Trophoblast cell (in vitro differentiated cells and primary cell): ENCODE results near the gene CD6.

ENCODE experiments used
- DNase-seq, 2 donors: peaks; one replicate each; pipeline ENCODE4 v3.0.0-alpha.2; 2016
- H2AFZ ChIP-seq: 2 replicates; pipeline ENCODE4 v1.6.1; 2013; ENCODE audit warnings: low read length, moderate library complexity, mild to moderate bottlenecking; ENCODE audit not compliant: insufficient read depth, poor library complexity
- H2AK5ac ChIP-seq: 2 replicates; pipeline ENCODE4 v1.6.1; 2013; ENCODE audit warnings: mild to moderate bottlenecking, low read length
- H2BK120ac ChIP-seq: 2 replicates; pipeline ENCODE4 v1.6.1; 2013; ENCODE audit warnings: low read length, mild to moderate bottlenecking, moderate library complexity; ENCODE audit not compliant: insufficient read depth, poor library complexity
- H2BK12ac ChIP-seq: 2 replicates; pipeline ENCODE4 v1.6.1; 2013; ENCODE audit warnings: mild to moderate bottlenecking, low read length, moderate library complexity
- H2BK5ac ChIP-seq: 2 replicates; pipeline ENCODE4 v1.6.1; 2013; ENCODE audit warnings: low read length, low read depth, moderate library complexity, mild to moderate bottlenecking; ENCODE audit not compliant: poor library complexity
- H3K14ac ChIP-seq: 2 replicates; pipeline ENCODE4 v1.6.1; 2013; ENCODE audit warnings: mild to moderate bottlenecking, low read length
- H3K18ac ChIP-seq: 2 replicates; pipeline ENCODE4 v1.6.1; 2013; ENCODE audit warnings: mild to moderate bottlenecking, low read length
- H3K23ac ChIP-seq: 2 replicates; pipeline ENCODE4 v1.6.1; 2013; ENCODE audit warnings: low read length
- H3K27ac ChIP-seq: 2 replicates; pipeline ENCODE4 v1.5.1; 2013; ENCODE audit warnings: low read depth, mild to moderate bottlenecking, inconsistent platforms, low read length, moderate library complexity
- H3K27me3 ChIP-seq: 2 replicates; pipeline ENCODE4 v1.6.1; 2013; ENCODE audit warnings: inconsistent platforms, mild to moderate bottlenecking, low read length, moderate library complexity; ENCODE audit not compliant: insufficient read depth
- H3K36me3 ChIP-seq, 2 experiments: 1 replicate in 1 of 2; 2 replicates in 1 of 2; pipeline ENCODE4 v1.6.1; 2013; ENCODE audit warnings: low read length in 2 of 2, mild to moderate bottlenecking in 2 of 2, moderate library complexity in 1 of 2; ENCODE audit not compliant: insufficient read depth in 2 of 2, control insufficient read depth in 1 of 2
- H3K4ac ChIP-seq: 2 replicates; pipeline ENCODE4 v1.6.1; 2013; ENCODE audit warnings: low read depth, mild to moderate bottlenecking, low read length, moderate library complexity
- H3K4me1 ChIP-seq, 2 experiments: 1 replicate in 1 of 2; 2 replicates in 1 of 2; pipeline ENCODE4 v1.6.1; 2013; ENCODE audit warnings: low read length in 2 of 2, mild to moderate bottlenecking in 2 of 2, moderate library complexity in 1 of 2; ENCODE audit not compliant: insufficient read depth in 2 of 2, control insufficient read depth in 1 of 2
- H3K4me2 ChIP-seq: 2 replicates; pipeline ENCODE4 v1.6.1; 2013; ENCODE audit warnings: inconsistent platforms, mild to moderate bottlenecking, low read length, moderate library complexity
- H3K4me3 ChIP-seq: 2 replicates; pipeline ENCODE4 v1.5.1; 2013; ENCODE audit warnings: mild to moderate bottlenecking, low read depth, low read length, inconsistent platforms
- H3K79me1 ChIP-seq: one replicate; pipeline ENCODE4 v1.6.1; 2013; ENCODE audit warnings: low read length
- H3K79me2 ChIP-seq: 2 replicates; pipeline ENCODE4 v1.6.1; 2013; ENCODE audit warnings: low read length, mild to moderate bottlenecking; ENCODE audit not compliant: control insufficient read depth, insufficient read depth, poor library complexity
- H3K9ac ChIP-seq: 2 replicates; pipeline ENCODE4 v1.6.1; 2013; ENCODE audit warnings: mild to moderate bottlenecking, low read length
- H3K9me3 ChIP-seq: 2 replicates; pipeline ENCODE4 v1.6.1; 2013; ENCODE audit warnings: low read depth, mild to moderate bottlenecking, control low read depth, inconsistent platforms, low read length; ENCODE audit not compliant: insufficient read depth
- H4K12ac ChIP-seq: 2 replicates; pipeline ENCODE4 v1.6.1; 2013; ENCODE audit warnings: low read depth, mild to moderate bottlenecking, low read length, moderate library complexity
- H4K8ac ChIP-seq: 2 replicates; pipeline ENCODE4 v1.6.1; 2013; ENCODE audit warnings: low read depth, mild to moderate bottlenecking, low read length, moderate library complexity
- H4K91ac ChIP-seq: one replicate; pipeline ENCODE4 v1.6.1; 2013; ENCODE audit warnings: low read depth, mild to moderate bottlenecking, low read length, moderate library complexity
- WGBS: extraction: QIAGEN DNeasy Blood & Tissue Kit; methylation state at CpG from one replicate; pipeline ENCODE4 v1.1.7; 2013; ENCODE audit warnings: missing lambda C conversion rate; ENCODE audit not compliant: insufficient read length, insufficient coverage; ENCODE audit errors: extremely low coverage; 5-methylcytosine and 5-hydroxymethylcytosine counted together

The CD6 gene

GRCh38 chr11:61049859-61050258 lies 78.4 kb downstream of the CD6 start:
- no peak overlapping the region for H2BK5ac ChIP-seq
- H2AK5ac ChIP-seq, result no peak overlapping the region
- H3K23ac ChIP-seq, result no peak overlapping the region
- H3K4me2 ChIP-seq, result no peak overlapping the region
- no peak overlapping the region for H2AFZ ChIP-seq
- no peak overlapping the region for H3K14ac ChIP-seq
- H4K8ac ChIP-seq, result no peak overlapping the region
- H3K9ac ChIP-seq, result no peak overlapping the region
- no peaks in the 10 kb centered on the region for H3K4me1 ChIP-seq
- H3K79me2 ChIP-seq, result no peaks in the 10 kb centered on the region
- H4K12ac ChIP-seq, result no peak overlapping the region
- no peak overlapping the region for H2BK12ac ChIP-seq
- no peak overlapping the region for H3K18ac ChIP-seq
- H4K91ac ChIP-seq, result no peak overlapping the region
- H3K79me1 ChIP-seq, result no peaks in the 10 kb centered on the region
- no peak overlapping the region for H2BK120ac ChIP-seq
- H3K9me3 ChIP-seq, result peaks cover 2% of the 10 kb centered on the region
- H3K4ac ChIP-seq, result no peak overlapping the region
- H3K27me3 ChIP-seq, result no peaks in the 10 kb centered on the region
- WGBS, result no CpG with 5 or more reads among the region's 2 CpGs
- H3K4me3 ChIP-seq, result no peak overlapping the region
- H3K27ac ChIP-seq, result no peak overlapping the region
- no peak for DNase-seq
- H3K36me3 ChIP-seq, result no peaks in the 10 kb centered on the region

DNA sequence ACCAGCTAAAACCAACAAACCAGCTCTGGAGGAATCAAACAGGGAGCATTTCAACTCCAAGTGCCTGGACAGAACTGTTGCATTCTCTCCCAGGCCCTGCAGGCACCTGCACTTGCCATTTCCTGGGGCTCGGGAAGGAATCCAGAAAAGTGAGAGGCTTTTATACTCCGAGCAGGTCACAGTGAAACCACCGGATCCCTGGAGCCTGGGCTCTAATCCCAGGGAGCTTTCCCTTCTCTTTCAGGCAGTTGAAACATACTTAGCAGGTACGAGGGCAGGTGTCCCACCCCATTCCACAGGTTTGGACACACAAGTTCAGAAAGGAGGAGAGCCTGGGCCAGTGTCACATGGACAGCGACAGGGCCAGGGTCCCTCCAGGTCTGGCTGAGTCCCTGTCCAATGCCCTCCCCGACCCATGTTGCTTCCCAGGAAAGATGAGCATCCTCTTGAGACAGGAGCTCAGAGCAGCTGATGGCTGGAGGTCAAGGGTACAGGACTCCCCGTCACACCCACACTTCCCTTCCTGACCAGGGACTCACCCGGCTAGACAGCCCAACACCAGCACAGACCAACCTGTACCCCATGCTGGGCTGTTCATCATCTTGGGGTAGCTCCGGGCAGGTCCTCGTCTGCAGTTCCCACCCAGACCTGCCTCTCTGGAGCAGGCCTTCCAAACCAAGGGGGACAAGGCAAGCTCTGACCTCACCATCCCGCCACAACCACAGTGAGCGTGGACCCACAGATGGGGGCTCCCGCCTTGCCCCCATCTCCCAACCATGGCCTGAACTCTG lies 80.9 kb downstream of the CD6 start:
- Histone ChIP-seq H2BK5ac (no peak overlapping the region), H2AFZ (no peak overlapping the region), H3K27ac (no peak overlapping the region), H3K79me1 (no peaks in the 10 kb centered on the region), H2AK5ac (no peak overlapping the region), H4K12ac (no peak overlapping the region), H4K91ac (no peak overlapping the region), H3K14ac (no peak overlapping the region), H3K4ac (no peak overlapping the region), H3K9ac (no peak overlapping the region), H3K4me1 (no peaks in the 10 kb centered on the region), H2BK120ac (no peak overlapping the region), H3K79me2 (no peaks in the 10 kb centered on the region), H3K36me3 (no peaks in the 10 kb centered on the region), H3K18ac (no peak overlapping the region), H2BK12ac (no peak overlapping the region), H3K9me3 (peaks cover 2% of the 10 kb centered on the region), H3K23ac (no peak overlapping the region), H3K27me3 (no peaks in the 10 kb centered on the region), H3K4me3 (no peak overlapping the region), H4K8ac (no peak overlapping the region), H3K4me2 (no peak overlapping the region)
- DNase-seq, result no peak
- no CpG with 5 or more reads among the region's 13 CpGs for WGBS

DNA sequence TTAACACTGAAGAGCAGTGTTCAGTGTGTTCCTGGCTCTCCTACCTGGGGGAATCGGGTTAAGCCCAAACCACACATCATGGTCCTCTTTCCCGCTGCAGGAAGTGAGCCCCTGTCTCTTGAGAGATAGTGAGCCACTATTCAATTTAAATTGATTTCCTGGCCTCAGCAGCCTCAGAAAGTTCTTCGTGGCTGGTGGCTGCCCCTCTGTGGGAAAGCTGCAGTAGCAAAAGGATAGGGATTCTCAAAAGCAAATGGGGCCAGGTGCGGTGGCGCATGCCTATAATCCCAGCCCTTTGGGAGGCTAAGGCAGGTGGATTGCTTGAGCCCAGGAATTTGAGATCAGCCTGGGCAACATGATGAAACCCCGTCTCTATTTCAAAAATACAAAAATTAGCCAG lies 81.7 kb downstream of the CD6 start:
- Histone ChIP-seq H3K27me3 (no peaks in the 10 kb centered on the region), H3K4me3 (no peak overlapping the region), H2AK5ac (no peak overlapping the region), H3K23ac (no peak overlapping the region), H3K4me2 (no peak overlapping the region), H3K9ac (no peak overlapping the region), H2BK12ac (no peak overlapping the region), H3K79me2 (no peaks in the 10 kb centered on the region), H3K4me1 (no peaks in the 10 kb centered on the region), H3K79me1 (no peaks in the 10 kb centered on the region), H2BK120ac (no peak overlapping the region), H4K8ac (no peak overlapping the region), H2AFZ (no peak overlapping the region), H3K4ac (no peak overlapping the region), H4K91ac (no peak overlapping the region), H3K14ac (no peak overlapping the region), H3K9me3 (peaks cover 2% of the 10 kb centered on the region), H3K27ac (no peak overlapping the region), H3K36me3 (no peaks in the 10 kb centered on the region), H2BK5ac (no peak overlapping the region), H3K18ac (no peak overlapping the region), H4K12ac (no peak overlapping the region)
- WGBS, result no CpG with 5 or more reads among the region's 6 CpGs
- no peak for DNase-seq

DNA sequence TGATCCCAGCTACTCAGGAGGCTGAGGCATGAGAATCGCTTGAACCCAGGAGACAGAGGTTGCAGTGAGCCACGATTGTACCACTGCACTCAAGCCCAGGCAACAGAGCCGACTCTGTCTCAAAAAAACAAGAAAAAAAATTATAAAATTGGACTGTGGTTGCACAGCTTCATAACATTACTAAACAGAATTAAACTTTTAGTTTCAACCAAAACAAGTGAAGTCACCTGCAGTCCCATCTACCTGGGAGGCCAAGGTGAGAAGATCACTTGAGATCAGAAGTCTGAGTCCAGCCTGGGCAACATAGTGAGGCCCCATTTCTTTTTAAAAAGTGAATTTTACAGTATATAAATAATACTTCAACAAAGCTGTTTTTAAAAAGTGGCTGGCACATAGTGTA lies 83.0 kb downstream of the CD6 start:
- H3K4me2 ChIP-seq, result no peak overlapping the region
- H2AFZ ChIP-seq, result no peak overlapping the region
- H3K79me2 ChIP-seq, result no peaks in the 10 kb centered on the region
- no peak overlapping the region for H3K27ac ChIP-seq
- no peak overlapping the region for H2BK12ac ChIP-seq
- no peak overlapping the region for H3K14ac ChIP-seq
- H2BK5ac ChIP-seq, result no peak overlapping the region
- no CpG with 5 or more reads among the region's 3 CpGs for WGBS
- no peak overlapping the region for H2AK5ac ChIP-seq
- H2BK120ac ChIP-seq, result no peak overlapping the region
- no peaks in the 10 kb centered on the region for H3K9me3 ChIP-seq
- H3K4me3 ChIP-seq, result no peak overlapping the region
- DNase-seq, result no peak
- H3K18ac ChIP-seq, result no peak overlapping the region
- no peaks in the 10 kb centered on the region for H3K4me1 ChIP-seq
- no peak overlapping the region for H4K91ac ChIP-seq
- H4K8ac ChIP-seq, result no peak overlapping the region
- H3K36me3 ChIP-seq, result no peaks in the 10 kb centered on the region
- no peaks in the 10 kb centered on the region for H3K79me1 ChIP-seq
- no peak overlapping the region for H3K23ac ChIP-seq
- no peak overlapping the region for H3K9ac ChIP-seq
- H3K4ac ChIP-seq, result no peak overlapping the region
- H3K27me3 ChIP-seq, result no peaks in the 10 kb centered on the region
- H4K12ac ChIP-seq, result no peak overlapping the region
